HCT116 (cell line): ENCODE measurements around the gene DLG4. TPM values are rescaled to one million over a fixed set of nuclear protein-coding genes. Genes with fewer than 3 reads are reported as not detected.
A peak's percentile ranks its signal among the peaks of the same experiment; 100 is the strongest.

ENCODE experiments used
- ATAC-seq: fragments of 200-7000 bp; cut with Tn5 transposase; 2 replicates; pipeline ENCODE4 v1.9.1; 2020; ENCODE audit warnings: mild to moderate bottlenecking, moderate library complexity
- BruUV-seq: library from RNA; stranded (reverse); fragments of 400-500 nt; replicated peaks from 2 replicates; lab custom pipeline; 2021; lab: Mats Ljungman, UMichigan
- CTCF ChIA-PET: fragments of 300-600 bp; sonication (Branson Sonifier 250); formaldehyde crosslinking; loops from one replicate; lab custom pipeline; 2021; ENCODE audit warnings: antibody characterized with exemption; lab: Charles Lee
- POLR2A ChIA-PET: fragments of 300-600, 350-600 bp; sonication (Branson Sonifier 250); formaldehyde crosslinking; loops from one replicate; lab custom pipeline; 2021; ENCODE audit warnings: antibody characterized with exemption; lab: Charles Lee
- RAD21 ChIA-PET, 2 experiments: fragments of 300-600 bp; sonication (Branson Sonifier 250); formaldehyde crosslinking; loops; one replicate each; lab custom pipeline; 2023; ENCODE audit warnings: low total read pairs in 2 of 2; ENCODE audit not compliant: uncharacterized antibody in 2 of 2, unreplicated experiment in 2 of 2, low non-redundant PET in 1 of 2; lab: Charles Lee
- DNase-seq: peaks from one replicate; pipeline ENCODE4 v3.0.0-alpha.2; 2010; ENCODE audit warnings: low read depth, low spot score
- H2AFZ ChIP-seq: fragments of 200-600 bp; shearing (Covaris generic), sonication (generic); 2 replicates; pipeline ENCODE4 v1.6.1; 2017; ENCODE audit warnings: low read depth, mixed run types, mixed read lengths, antibody characterized with exemption, low read length; ENCODE audit not compliant: poor library complexity, severe bottlenecking
- H3K27ac ChIP-seq: 2 replicates; pipeline ENCODE4 v1.5.1; 2012; ENCODE audit warnings: low read depth, low read length
- H3K27me3 ChIP-seq: fragments of 200-600 bp; sonication (generic); 2 replicates; pipeline ENCODE4 v1.6.1; 2016; ENCODE audit warnings: mixed run types, low read length, mixed read lengths; ENCODE audit not compliant: insufficient read depth
- H3K36me3 ChIP-seq, 2 experiments: fragments of 200-500 bp in 1 of 2; fragments of 200-600 bp in 1 of 2; sonication (Bioruptor generic) in 1 of 2; sonication (generic) in 1 of 2; 2 replicates each; pipeline versions ENCODE4 v1.5.1 to v1.6.1; 2014 to 2016; ENCODE audit warnings: low read length in 2 of 2, inconsistent platforms in 1 of 2, mixed read lengths in 1 of 2, mixed run types in 1 of 2; ENCODE audit not compliant: insufficient read depth in 2 of 2, control insufficient read depth in 1 of 2
- H3K4me1 ChIP-seq, 2 experiments: fragments of 200-600 bp in 1 of 2; sonication (generic) in 1 of 2; 2 replicates each; pipeline versions ENCODE4 v1.5.1 to v1.6.1; 2012 to 2017; ENCODE audit warnings: low read length in 2 of 2, inconsistent platforms in 1 of 2, mild to moderate bottlenecking in 1 of 2, mixed read lengths in 1 of 2, mixed run types in 1 of 2, moderate library complexity in 1 of 2; ENCODE audit not compliant: insufficient read depth in 2 of 2, control insufficient read depth in 1 of 2
- H3K4me2 ChIP-seq: fragments of 200-600 bp; sonication (generic); 2 replicates; pipeline ENCODE4 v1.6.1; 2017; ENCODE audit warnings: mixed run types, low read length, mixed read lengths
- H3K4me3 ChIP-seq, 2 experiments: fragments of 200-600 bp in 1 of 2; sonication (generic) in 1 of 2; replicated peaks in 1 of 2; 2 replicates each; pipeline ENCODE4 v1.5.1; 2011 to 2016; ENCODE audit warnings: low read length in 2 of 2, control low read depth in 1 of 2, low read depth in 1 of 2, mild to moderate bottlenecking in 1 of 2, mixed read lengths in 1 of 2, mixed run types in 1 of 2
- H3K79me2 ChIP-seq: fragments of 200-600 bp; sonication (generic); 2 replicates; pipeline ENCODE4 v1.6.1; 2017; ENCODE audit warnings: mild to moderate bottlenecking, mixed run types, low read length, moderate library complexity, mixed read lengths; ENCODE audit not compliant: insufficient read depth
- H3K9ac ChIP-seq: fragments of 200-600 bp; sonication (generic); 2 replicates; pipeline ENCODE4 v1.6.1; 2016; ENCODE audit warnings: low read length, mixed read lengths
- H3K9me2 ChIP-seq: fragments of 200-600 bp; sonication (generic), shearing (Covaris generic); 2 replicates; pipeline ENCODE4 v1.6.1; 2017; ENCODE audit warnings: mixed run types, mild to moderate bottlenecking, moderate library complexity; ENCODE audit not compliant: insufficient read depth
- H3K9me3 ChIP-seq, 2 experiments: fragments of 200-500 bp in 1 of 2; fragments of 200-600 bp in 1 of 2; sonication (Bioruptor generic) in 1 of 2; sonication (generic) in 1 of 2; 2 replicates each; pipeline ENCODE4 v1.6.1; 2014 to 2017; ENCODE audit warnings: low read length in 2 of 2, mixed read lengths in 2 of 2, inconsistent platforms in 1 of 2, low read depth in 1 of 2, mild to moderate bottlenecking in 1 of 2, mixed run types in 1 of 2, moderate library complexity in 1 of 2; ENCODE audit not compliant: control insufficient read depth in 1 of 2, insufficient read depth in 1 of 2
- H4K20me1 ChIP-seq: fragments of 200-600 bp; sonication (generic), shearing (Covaris generic); 2 replicates; pipeline ENCODE4 v1.6.1; 2017; ENCODE audit warnings: mixed run types, mild to moderate bottlenecking, moderate library complexity; ENCODE audit not compliant: insufficient read depth
- CTCF ChIP-seq, 3 experiments: fragments of 200-600 bp in 1 of 3; sonication (generic) in 1 of 3; IDR thresholded peaks in 2 of 3; conservative IDR thresholded peaks in 1 of 3; 2 replicates each; pipeline ENCODE4 v1.5.1; 2012 to 2017; ENCODE audit warnings: low read depth in 2 of 3, low read length in 2 of 3, antibody characterized with exemption in 1 of 3, borderline replicate concordance in 1 of 3, control low read depth in 1 of 3, mild to moderate bottlenecking in 1 of 3, mixed read lengths in 1 of 3, mixed run types in 1 of 3, moderate library complexity in 1 of 3; ENCODE audit not compliant: insufficient read depth in 1 of 3
- EGR1 ChIP-seq: IDR thresholded peaks from 2 replicates; pipeline ENCODE4 v1.6.1; 2012; ENCODE audit warnings: low read depth
- RAD21 ChIP-seq: IDR thresholded peaks from 2 replicates; pipeline ENCODE4 v1.6.1; 2012; ENCODE audit warnings: low read depth, mild to moderate bottlenecking
- SP1 ChIP-seq: IDR thresholded peaks from 2 replicates; pipeline ENCODE4 v1.6.1; 2012; ENCODE audit warnings: low read depth
- ZNF274 ChIP-seq: fragments of 200-500 bp; sonication (Bioruptor generic); IDR thresholded peaks from 2 replicates; pipeline ENCODE4 v1.6.1; 2014; ENCODE audit warnings: mild to moderate bottlenecking, low read depth, low read length, inconsistent platforms
- intact Hi-C: fragments of 100-400 bp; cut with micrococcal nuclease; formaldehyde crosslinking; loops from 2 replicates; pipeline ENCODE4 v1.10.0; 2022
- total RNA-seq: library from RNA; stranded (reverse); gene quantifications from one replicate; pipeline ENCODE4 v1.2.1, GENCODE V29; 2021; ENCODE audit not compliant: unreplicated experiment

Gene DLG4
- total RNA-seq, 1 experiment from 2014 or later = 15.0 TPM

GRCh38 chr17:7214300-7215135, 5.1 kb downstream of the DLG4 start:
- peak overlapping the region; percentile 43 for H3K9ac ChIP-seq
- TF ChIP-seq SP1 (peak; percentile 68), RAD21 (peak; percentile 45), ZNF274 (no peak), EGR1 (peak; percentile 85), CTCF (IDR thresholded peaks at IDR 0.05 in 2 of 3, conservative IDR thresholded peaks at IDR 0.05 in 1 of 3; ENCODE audit: borderline replicate concordance in 1 of 3, insufficient read depth in 1 of 3, low read depth in 2 of 3, low read length in 2 of 3) (peak in 2 of 3 experiments; percentile 56 to 66; a peak in 4 of 6 replicates)
- TF ChIP-seq, all 23 proteins: peak for 4
- ATAC-seq (peak; percentile 83), DNase-seq (peak; percentile 96)
- BruUV-seq = no TSS peak
- RAD21 ChIA-PET = interaction anchor here (0.7 to 1.1 kb wide), 2 partner anchors 169 to 1755 kb away, joined by 3 read pairs; no protein-coding TSS in a partner anchor
- no peak overlapping the region for H2AFZ ChIP-seq
- POLR2A ChIA-PET = interaction anchor here (0.5 to 1.3 kb wide), 4 partner anchors 23 to 169 kb away, joined by 3 to 4 read pairs (median 4); partner anchors contain the start of gene GABARAP
- H4K20me1 ChIP-seq = no peaks in the 10 kb centered on the region
- H3K36me3 ChIP-seq = no peaks in the 10 kb centered on the region
- no peaks in the 10 kb centered on the region for H3K9me2 ChIP-seq
- peaks cover 10 to 55% of the 10 kb centered on the region in 2 experiments; a peak in 3 of 4 replicates for H3K4me1 ChIP-seq
- intact Hi-C loops = loop anchor here (1.0 kb wide), 1 partner anchor 168 kb away; no protein-coding TSS in a partner anchor
- CTCF ChIA-PET = interaction anchor here (1.0 to 2.7 kb wide), 3 partner anchors 52 to 179 kb away, joined by 3 to 19 read pairs (median 3); partner anchors contain the start of gene SLC16A13
- H3K79me2 ChIP-seq = no peaks in the 10 kb centered on the region
- H3K4me2 ChIP-seq = peak overlapping the region; percentile 68
- H3K4me3 ChIP-seq = peak overlapping the region; percentile 25 to 50
- no peaks in the 10 kb centered on the region for H3K27me3 ChIP-seq
- H3K27ac ChIP-seq = peak overlapping the region; percentile 43
- no peaks in the 10 kb centered on the region for H3K9me3 ChIP-seq
